Stomach (tissue), 8 donors: ENCODE measurements around the gene IL6. TPM values are rescaled to one million over a fixed set of nuclear protein-coding genes. Genes with fewer than 3 reads are reported as not detected.

Experiments
- polyA plus RNA-seq, 3 donors: library from polyadenylated mRNA; stranded (reverse); fragments of 200-250 nt; gene quantifications; one replicate each; pipeline ENCODE4 v1.2.3, GENCODE V29; 2013
- total RNA-seq, 5 donors: library from RNA; depleted of rRNA; stranded (reverse); fragments of >200 nt; gene quantifications; one replicate each; pipeline versions ENCODE4 v1.1.0 to v1.2.3, GENCODE V29; 2014 to 2016
- donor health status: healthy with polysubstance abuse.
- donor health status: Bipolar disorder and iron deficiency.
- donor health status: healthy.

Gene IL6
- total and polyA plus RNA-seq, 8 donors, result 0.95 to 9.2 (median 3.1) TPM; not detected in 5

Other genes starting within 250 kb of the IL6 start
- gene STEAP1B, start 227.0 kb upstream of the IL6 start, total RNA-seq, result 1 to 10 TPM in 1 of 5 donors, not detected in 4; 1.6 TPM
- under 1 TPM in 1 of 3 donors, not detected in 2; 0.13 TPM for gene STEAP1B, start 227.0 kb upstream of the IL6 start, polyA plus RNA-seq
- 100 to 1,000 TPM in 4 of 5 donors, 10 to 100 TPM in 1; 29.8 to 249 (median 153) TPM for gene TOMM7, start 95.6 kb downstream of the IL6 start, total RNA-seq
- gene TOMM7, start 95.6 kb downstream of the IL6 start, polyA plus RNA-seq, result 100 to 1,000 TPM; 394 to 539 (median 412) TPM